IMR-90 (cell line): ENCODE data around the gene MINK1. TPM values are rescaled to one million over a fixed set of nuclear protein-coding genes. Genes with fewer than 3 reads are reported as not detected.

ENCODE experiments used
- ATAC-seq: fragments of 200-7000 bp; cut with Tn5 transposase; 2 replicates; pipeline ENCODE4 v1.9.1; 2020; ENCODE audit warnings: low read depth, mild to moderate bottlenecking, moderate library complexity
- BruUV-seq: library from RNA; stranded (reverse); fragments of 400-500 nt; replicated peaks from 2 replicates; lab custom pipeline; 2021; lab: Mats Ljungman, UMichigan
- CTCF ChIA-PET: fragments of 300-600 bp; formaldehyde crosslinking; extraction: SDS; loops from one replicate; lab custom pipeline; 2021; ENCODE audit warnings: antibody characterized with exemption; lab: Yijun Ruan, JAX
- POLR2A ChIA-PET: fragments of 300-600 bp; sonication (Branson Sonifier 250); formaldehyde crosslinking; loops from one replicate; lab custom pipeline; 2022; ENCODE audit warnings: antibody characterized with exemption; ENCODE audit not compliant: unreplicated experiment; lab: Charles Lee
- DNase-seq: peaks from one replicate; pipeline ENCODE4 v3.0.0; 2013
- H2AFZ ChIP-seq: replicated peaks from 2 replicates; pipeline ENCODE3; 2013; ENCODE audit warnings: low read length, mild to moderate bottlenecking; ENCODE audit not compliant: poor library complexity
- H2AK5ac ChIP-seq: 2 replicates; pipeline ENCODE4 v1.6.1; 2013; ENCODE audit warnings: low read depth, low read length, inconsistent platforms
- H2AK9ac ChIP-seq: replicated peaks from 2 replicates; pipeline ENCODE3; 2013; ENCODE audit warnings: mild to moderate bottlenecking, low read depth, low read length, moderate library complexity; ENCODE audit not compliant: poor library complexity
- H2BK120ac ChIP-seq: 2 replicates; pipeline ENCODE4 v1.6.1; 2013; ENCODE audit warnings: low read depth, low read length, inconsistent platforms
- H2BK15ac ChIP-seq: 3 replicates; pipeline ENCODE4 v1.6.1; 2013; ENCODE audit warnings: low read depth, low read length, inconsistent platforms
- H2BK20ac ChIP-seq: 2 replicates; pipeline ENCODE4 v1.6.1; 2013; ENCODE audit warnings: low read depth, mild to moderate bottlenecking, inconsistent platforms, low read length, moderate library complexity
- H2BK5ac ChIP-seq: 2 replicates; pipeline ENCODE4 v1.6.1; 2013; ENCODE audit warnings: mild to moderate bottlenecking, low read depth, low read length, inconsistent platforms; ENCODE audit not compliant: poor library complexity, severe bottlenecking
- H3K14ac ChIP-seq: replicated peaks from 2 replicates; pipeline ENCODE4 v1.6.1; 2013; ENCODE audit warnings: low read depth, low read length, inconsistent platforms
- H3K18ac ChIP-seq: 2 replicates; pipeline ENCODE4 v1.6.1; 2013; ENCODE audit warnings: low read depth, low read length, control low read depth
- H3K23ac ChIP-seq: 2 replicates; pipeline ENCODE4 v1.6.1; 2013; ENCODE audit warnings: low read depth, low read length, inconsistent platforms
- H3K27ac ChIP-seq: 2 replicates; pipeline ENCODE4 v1.5.1; 2013; ENCODE audit warnings: mild to moderate bottlenecking, control low read depth, low read length; ENCODE audit not compliant: insufficient read depth
- H3K27me3 ChIP-seq: 2 replicates; pipeline ENCODE4 v1.6.1; 2013; ENCODE audit warnings: low read length; ENCODE audit not compliant: control insufficient read depth, insufficient read depth
- H3K36me3 ChIP-seq: 2 replicates; pipeline ENCODE4 v1.6.1; 2013; ENCODE audit warnings: low read length, mixed read lengths; ENCODE audit not compliant: control insufficient read depth, insufficient read depth
- H3K4ac ChIP-seq: 2 replicates; pipeline ENCODE4 v1.6.1; 2013; ENCODE audit warnings: low read depth, low read length, inconsistent platforms
- H3K4me1 ChIP-seq: 2 replicates; pipeline ENCODE4 v1.6.1; 2013; ENCODE audit warnings: low read length, mixed read lengths; ENCODE audit not compliant: control insufficient read depth, insufficient read depth
- H3K4me2 ChIP-seq: 2 replicates; pipeline ENCODE4 v1.6.1; 2013; ENCODE audit warnings: low read depth, mild to moderate bottlenecking, control low read depth, low read length, moderate library complexity
- H3K4me3 ChIP-seq: 2 replicates; pipeline ENCODE4 v1.5.1; 2013; ENCODE audit warnings: low read depth, mild to moderate bottlenecking, control low read depth, low read length, moderate library complexity; ENCODE audit not compliant: insufficient read depth
- H3K56ac ChIP-seq: 2 replicates; pipeline ENCODE4 v1.6.1; 2013; ENCODE audit warnings: low read length, inconsistent platforms; ENCODE audit not compliant: insufficient read depth; ENCODE audit errors: extremely low read depth
- H3K79me1 ChIP-seq, 2 experiments: 2 replicates each; pipeline ENCODE4 v1.6.1; 2013; ENCODE audit warnings: low read length in 2 of 2, inconsistent platforms in 1 of 2, low read depth in 1 of 2
- H3K9ac ChIP-seq: 2 replicates; pipeline ENCODE4 v1.6.1; 2013; ENCODE audit warnings: low read depth, low read length, control low read depth
- H3K9me1 ChIP-seq: 2 replicates; pipeline ENCODE4 v1.6.1; 2013; ENCODE audit warnings: low read length, inconsistent platforms; ENCODE audit not compliant: insufficient read depth
- H3K9me3 ChIP-seq: 2 replicates; pipeline ENCODE4 v1.6.1; 2013; ENCODE audit warnings: low read length; ENCODE audit not compliant: control insufficient read depth, insufficient read depth
- H4K20me1 ChIP-seq: 2 replicates; pipeline ENCODE4 v1.6.1; 2013; ENCODE audit warnings: low read length, inconsistent platforms; ENCODE audit not compliant: insufficient read depth
- H4K5ac ChIP-seq: 2 replicates; pipeline ENCODE4 v1.6.1; 2013; ENCODE audit warnings: mild to moderate bottlenecking, low read depth, low read length, control low read depth
- H4K8ac ChIP-seq, 2 experiments: 2 replicates each; pipeline ENCODE4 v1.6.1; 2013; ENCODE audit warnings: low read depth in 2 of 2, low read length in 2 of 2, control low read depth in 1 of 2, inconsistent platforms in 1 of 2
- H4K91ac ChIP-seq: 2 replicates; pipeline ENCODE4 v1.6.1; 2013; ENCODE audit warnings: low read depth, low read length, inconsistent platforms; ENCODE audit not compliant: insufficient read depth
- CHD1 ChIP-seq: IDR thresholded peaks from 2 replicates; pipeline ENCODE4 v1.6.1; 2012; ENCODE audit warnings: low read depth, low read length, improper control_type of control experiment
- CTCF ChIP-seq: conservative IDR thresholded peaks from 2 replicates; pipeline ENCODE4 v1.5.1; 2012; ENCODE audit warnings: mild to moderate bottlenecking, low read depth, low read length, improper control_type of control experiment
- ELK1 ChIP-seq: fragments of 150-350 bp; IDR thresholded peaks from 2 replicates; pipeline ENCODE4 v1.6.1; 2016; ENCODE audit warnings: low read depth, mild to moderate bottlenecking, low read length, moderate library complexity, borderline replicate concordance
- FOS ChIP-seq: fragments of 150-350 bp; IDR thresholded peaks from 2 replicates; pipeline ENCODE4 v1.6.1; 2016; ENCODE audit warnings: low read depth, low read length
- MAFK ChIP-seq: IDR thresholded peaks from 2 replicates; pipeline ENCODE4 v1.6.1; 2012; ENCODE audit warnings: low read depth, low read length, improper control_type of control experiment
- MAZ ChIP-seq: IDR thresholded peaks from 2 replicates; pipeline ENCODE4 v1.6.1; 2012; ENCODE audit warnings: low read depth, mild to moderate bottlenecking, low read length, improper control_type of control experiment, moderate library complexity, borderline replicate concordance
- MXI1 ChIP-seq: IDR thresholded peaks from 2 replicates; pipeline ENCODE4 v1.6.1; 2012; ENCODE audit warnings: low read depth, mild to moderate bottlenecking, low read length, moderate library complexity, borderline replicate concordance
- RFX5 ChIP-seq: IDR thresholded peaks from 2 replicates; pipeline ENCODE4 v1.8.0; 2012; ENCODE audit warnings: low read depth, mild to moderate bottlenecking, low read length, moderate library complexity
- WGBS, 2 experiments: methylation state at CpG; one replicate each; pipeline versions ENCODE4 v1.1.5 to v1.1.7; 2013; ENCODE audit warnings: missing lambda C conversion rate in 2 of 2; ENCODE audit not compliant: insufficient read length in 1 of 2; ENCODE audit errors: extremely low coverage in 2 of 2; 5-methylcytosine and 5-hydroxymethylcytosine counted together
- dilution Hi-C: fragments of 300-500 bp; cut with HindIII; formaldehyde crosslinking; loops from one replicate; pipeline ENCODE4 v1.14.3; 2018; ENCODE audit warnings: low sequenced_read_pairs; ENCODE audit not compliant: unreplicated experiment
- in situ Hi-C: fragments of 300-500 bp; cut with MboI; formaldehyde crosslinking; loops from 3 replicates; pipeline ENCODE4 v1.14.3; 2019; ENCODE audit warnings: low sequenced_read_pairs, inconsistent platforms, mixed read lengths
- intact Hi-C: fragments of 100-400 bp; cut with micrococcal nuclease; formaldehyde crosslinking; loops from 2 replicates; pipeline ENCODE4 v1.10.0; 2022
- polyA plus RNA-seq, 3 experiments: library from polyadenylated mRNA; depleted of rRNA; stranded (reverse); fragments of >200 nt; gene quantifications; 2 replicates each; pipeline ENCODE4 v1.2.3, GENCODE V29; 2012; ENCODE audit warnings: low replicate concordance in 1 of 3
- total RNA-seq: library from RNA; depleted of rRNA; stranded (reverse); fragments of >200 nt; gene quantifications from 2 replicates; pipeline ENCODE4 v1.2.3, GENCODE V29; 2012

MINK1 gene
- total and polyA plus RNA-seq, 2 of the 4 experiments (the other 2 are of a cell fraction) = 12.2 to 40.9 TPM

GRCh38 chr17:4931963-4932362 is 98.8 kb downstream of the MINK1 start, which contains the start of gene GP1BA:
TSS of gene GP1BA (plus strand) at chr17:4932277. CDS start at chr17:4932605, 328 bp downstream.
- Histone ChIP-seq H2BK20ac (no peak within 1 kb of the TSS), H3K9me3 (no peaks in the 10 kb centered on the region), H2AFZ (no peak within 1 kb of the TSS), H3K9me1 (peaks cover 9% of the 10 kb centered on the region), H2AK5ac (no peak within 1 kb of the TSS), H3K27ac (no peak within 1 kb of the TSS), H4K91ac (no peak within 1 kb of the TSS), H3K4me1 (peaks cover 4% of the 10 kb centered on the region), H4K5ac (no peak within 1 kb of the TSS), H3K79me1 (no peaks in the 10 kb centered on the region; a peak in 1 of 4 replicates), H3K56ac (no peak within 1 kb of the TSS), H3K36me3 (peaks cover 6% of the 10 kb centered on the region), H3K14ac (no peak within 1 kb of the TSS), H3K27me3 (no peaks in the 10 kb centered on the region), H3K4me2 (no peak within 1 kb of the TSS), H3K9ac (no peak within 1 kb of the TSS), H4K20me1 (no peaks in the 10 kb centered on the region), H3K23ac (no peak within 1 kb of the TSS), H2BK120ac (no peak within 1 kb of the TSS), H3K4me3 (no peak within 1 kb of the TSS), H2BK15ac (no peak within 1 kb of the TSS), H2BK5ac (no peak within 1 kb of the TSS), H3K18ac (no peak within 1 kb of the TSS), H2AK9ac (no peak within 1 kb of the TSS), H3K4ac (no peak within 1 kb of the TSS), H4K8ac (no peak within 1 kb of the TSS)
- ATAC-seq = no peak
- WGBS, 2 experiments = 100% methylated on average over 2 of the region's 14 CpGs; no CpG with 5 or more reads in 1 of the 2 experiments
- TF ChIP-seq CTCF = no peak
- no peak for TF ChIP-seq MXI1
- TF ChIP-seq CHD1 = no peak
- no peak for TF ChIP-seq MAZ
- TF ChIP-seq FOS = no peak
- no peak for TF ChIP-seq MAFK
- TF ChIP-seq ELK1 = no peak
- no peak for TF ChIP-seq RFX5
- intact Hi-C loops = no loop called here
- ChIA-PET CTCF (no interaction called here), POLR2A (no interaction called here)
- DNase-seq = no peak
- dilution Hi-C loops = no loop called here
- no TSS peak for BruUV-seq
- in situ Hi-C loops = no loop called here
